K562 (cell line): ENCODE data around the gene HSPA1B. TPM values are rescaled to one million over a fixed set of nuclear protein-coding genes. Genes with fewer than 3 reads are reported as not detected.

Experiments
- CCNT2 ChIP-seq: IDR thresholded peaks from 2 replicates; pipeline ENCODE4 v1.6.1; 2011; ENCODE audit warnings: borderline replicate concordance, low read depth, mild to moderate bottlenecking, moderate library complexity, mixed read lengths, low read length; ENCODE audit not compliant: insufficient read length; ENCODE audit errors: extremely low read depth
- FOXA1 ChIP-seq: fragments of 450-650 bp; IDR thresholded peaks from 2 replicates; pipeline ENCODE4 v1.6.1; 2016; ENCODE audit warnings: mild to moderate bottlenecking, borderline replicate concordance
- FOXM1 ChIP-seq, 2 experiments: fragments of 450-650 bp in 1 of 2; sonication (generic) in 1 of 2; formaldehyde crosslinking in 1 of 2; IDR thresholded peaks; 2 replicates each; pipeline versions ENCODE4 v1.6.1 to v1.9.0; 2017 to 2022; ENCODE audit warnings: low read depth in 2 of 2, mild to moderate bottlenecking in 2 of 2, missing genetic modification reagents in 1 of 2, moderate library complexity in 1 of 2
- GATAD2B ChIP-seq: fragments of 450-650 bp; IDR thresholded peaks from 2 replicates; pipeline ENCODE4 v1.6.1; 2017; ENCODE audit warnings: mild to moderate bottlenecking, borderline replicate concordance
- GTF2B ChIP-seq: IDR thresholded peaks from 2 replicates; pipeline ENCODE4 v1.6.1; 2011; ENCODE audit not compliant: insufficient read length; ENCODE audit errors: extremely low read depth
- HES1 ChIP-seq: fragments of 450-650 bp; IDR thresholded peaks from 2 replicates; pipeline ENCODE4 v1.6.1; 2016; ENCODE audit warnings: low read depth, mild to moderate bottlenecking, moderate library complexity
- HNRNPL ChIP-seq: fragments of 200-400 bp; formaldehyde crosslinking; IDR thresholded peaks from 2 replicates; pipeline ENCODE4 v1.6.1; 2017; ENCODE audit warnings: low read depth, mild to moderate bottlenecking, low read length
- JUND ChIP-seq, 2 experiments: IDR thresholded peaks; 2 replicates in 1 of 2; 3 replicates in 1 of 2; pipeline ENCODE4 v1.6.1; 2011; ENCODE audit warnings: borderline replicate concordance in 2 of 2, low read depth in 2 of 2, low read length in 2 of 2, improper control_type of control experiment in 1 of 2, missing biosample characterization in 1 of 2, missing genetic modification characterization in 1 of 2, missing genetic modification reagents in 1 of 2
- NFRKB ChIP-seq: fragments of 450-650 bp; IDR thresholded peaks from 2 replicates; pipeline ENCODE4 v1.6.1; 2016; ENCODE audit warnings: low read depth
- RFX7 ChIP-seq: fragments of 250-450 bp; sonication (Bioruptor Pico); IDR thresholded peaks from 2 replicates; pipeline ENCODE4 v1.5.1; 2021; ENCODE audit warnings: mild to moderate bottlenecking
- TBP ChIP-seq: optimal IDR thresholded peaks from 2 replicates; pipeline ENCODE3; 2011; ENCODE audit warnings: low read depth, low read length, improper control_type of control experiment
- YY1 ChIP-seq, 3 experiments: IDR thresholded peaks; 2 replicates each; pipeline ENCODE4 v1.6.1; 2011; ENCODE audit warnings: low read length in 2 of 3, mild to moderate bottlenecking in 2 of 3, moderate library complexity in 2 of 3, borderline replicate concordance in 1 of 3, control low read depth in 1 of 3, low read depth in 1 of 3; ENCODE audit not compliant: insufficient read depth in 3 of 3, insufficient replicate concordance in 2 of 3, control insufficient read depth in 1 of 3, insufficient read length in 1 of 3; ENCODE audit errors: extremely low read depth in 1 of 3
- ZNF146 ChIP-seq: IDR thresholded peaks from one replicate; pipeline ENCODE4 v1.6.1; 2018; ENCODE audit warnings: missing compliant biosample characterization; ENCODE audit not compliant: unreplicated experiment
- ZNF224 ChIP-seq: sonication (generic); formaldehyde crosslinking; IDR thresholded peaks from 2 replicates; pipeline ENCODE4 v1.8.0; 2022; ENCODE audit warnings: mild to moderate bottlenecking, missing genetic modification reagents
- ZNF518B ChIP-seq: fragments of 250-450 bp; sonication (Bioruptor Pico); IDR thresholded peaks from 2 replicates; pipeline ENCODE4 v1.5.0; 2021; ENCODE audit warnings: mild to moderate bottlenecking, moderate library complexity
- ZNF695 ChIP-seq: fragments of 450-650 bp; formaldehyde crosslinking; IDR thresholded peaks from 2 replicates; pipeline ENCODE4 v1.4.0; 2020; ENCODE audit warnings: mild to moderate bottlenecking, moderate library complexity
- polyA plus RNA-seq, 8 experiments: library from polyadenylated mRNA; depleted of rRNA in 4 of 8; stranded (reverse) in 5 of 8; unstranded in 3 of 8; fragments of >200 nt; fragmentation: Nextera tagmentation in 2 of 8; fragmentation: Illumina TruSeq in 1 of 8; extraction: Ambion mirVana in 2 of 8; extraction: Trizol in 1 of 8; gene quantifications; 2 replicates each; pipeline versions ENCODE4 v1.2.1 to v1.2.3, GENCODE V29; 2011 to 2014; ENCODE audit warnings: inconsistent platforms in 1 of 8, missing spikeins in 1 of 8
- total RNA-seq, 7 experiments: library from RNA; depleted of rRNA in 6 of 7; stranded (reverse); fragments of >200 nt in 6 of 7; fragmentation: Illumina TruSeq in 2 of 7; extraction: Trizol in 2 of 7; gene quantifications; 2 replicates each; pipeline versions ENCODE4 v1.2.1 to v1.2.3, GENCODE V29; 2011 to 2021; ENCODE audit warnings: low replicate concordance in 1 of 7

The HSPA1B gene
- total and polyA plus RNA-seq, 9 of the 15 experiments (the other 6 are each of a cell fraction or from before 2014, with no cell fraction given): 0.27 to 227 (median 51.2) TPM

- TF ChIP-seq ZNF518B (CRISPR knock-in tag) (no peak), TBP (peak; percentile 98), GTF2B (peak; percentile 98), FOXM1 (IDR thresholded peaks at IDR 0.05; ENCODE audit: low read depth) (0 out of 2 replicates have a peak, but pooled peaks have one; percentile 9), FOXM1 (CRISPR knock-in tag; IDR thresholded peaks at IDR 0.05; ENCODE audit: low read depth) (no peak), GATAD2B (no peak), YY1 (IDR thresholded peaks at IDR 0.05; ENCODE audit: borderline replicate concordance in 1 of 3, control insufficient read depth in 1 of 3, extremely low read depth in 1 of 3, insufficient read depth in 3 of 3, insufficient read length in 1 of 3, insufficient replicate concordance in 2 of 3, low read depth in 1 of 3, low read length in 2 of 3) (no peak), ZNF224 (CRISPR knock-in tag) (0 out of 2 replicates have a peak, but pooled peaks have one; percentile 3), HNRNPL (no peak), JUND (IDR thresholded peaks at IDR 0.05; ENCODE audit: borderline replicate concordance, low read depth, low read length) (peak; percentile 58), JUND (tag; IDR thresholded peaks at IDR 0.05; ENCODE audit: borderline replicate concordance, low read depth, low read length) (no peak), ZNF695 (CRISPR knock-in tag) (peak; percentile 91; the same call in 1 of the 2 replicates), RFX7 (CRISPR knock-in tag) (no peak), CCNT2 (peak; percentile 91), HES1 (no peak), FOXA1 (no peak), ZNF146 (CRISPR knock-in tag) (no peak), NFRKB (no peak)
Observed at GRCh38 chr6:31815025-31815838, 12.3 kb upstream of the HSPA1B start, which contains the start of the genes HSPA1A and HSPA1L (continued).
